KBM-7 (cell line): ENCODE measurements around the gene NR1H4.
"Not testable (repeated sequence)": the region's sequence is repeated elsewhere in the genome, so short reads cannot be mapped to it uniquely, and the experiment has no call there.

Experiments used
- DNase-seq: peaks from one replicate; pipeline ENCODE4 v3.0.0-alpha.2; 2015
- in situ Hi-C: fragments of 300-500 bp; cut with MboI; formaldehyde crosslinking; loops from 2 replicates; pipeline ENCODE4 v1.14.3; 2020; ENCODE audit warnings: low sequenced_read_pairs, low pct_unique_long_range_greater_than_20kb, mixed read lengths

Gene NR1H4

GRCh38 chr12:100473716-100474150, at the start of gene NR1H4:
TSS of gene NR1H4 (plus strand) at chr12:100473866. CDS start at chr12:100493324, 19,458 bp downstream.
- no peak for DNase-seq
- in situ Hi-C loops, result no loop called here

GRCh38 chr12:100426145-100426544, 47.5 kb upstream of the NR1H4 start:
- in situ Hi-C loops, result no loop called here
- no peak for DNase-seq

- no peak for DNase-seq
- in situ Hi-C loops, result no loop called here
These were observed 46.6 kb upstream of the NR1H4 start for GRCh38 chr12:100427078-100427477.

GRCh38 chr12:100430251-100430650, 43.4 kb upstream of the NR1H4 start:
- in situ Hi-C loops, DNase-seq: not testable (repeated sequence)

- DNase-seq, result no peak
- in situ Hi-C loops, result no loop called here
These were observed 40.0 kb upstream of the NR1H4 start for GRCh38 chr12:100433701-100434100.

- DNase-seq, result no peak
- in situ Hi-C loops, result no loop called here
These were observed 39.5 kb upstream of the NR1H4 start for GRCh38 chr12:100434177-100434576.

GRCh38 chr12:100435957-100436356, 37.7 kb upstream of the NR1H4 start:
- in situ Hi-C loops, result no loop called here
- DNase-seq, result no peak

- in situ Hi-C loops, result no loop called here
- DNase-seq, result no peak
These were observed 36.4 kb upstream of the NR1H4 start for GRCh38 chr12:100437038-100437841.

GRCh38 chr12:100439797-100440196, 33.9 kb upstream of the NR1H4 start:
- in situ Hi-C loops, result no loop called here
- DNase-seq, result no peak

- no peak for DNase-seq
These were observed 31.3 kb upstream of the NR1H4 start for GRCh38 chr12:100442403-100442802.

GRCh38 chr12:100443434-100443833, 30.2 kb upstream of the NR1H4 start:
- no peak for DNase-seq
- in situ Hi-C loops, result no loop called here

More at GRCh38 chr12:100442403-100442802, 31.3 kb upstream of the NR1H4 start:
- in situ Hi-C loops, result no loop called here

GRCh38 chr12:100445081-100445481, 28.6 kb upstream of the NR1H4 start:
- in situ Hi-C loops, result no loop called here
- DNase-seq, result no peak

- in situ Hi-C loops, result no loop called here
- no peak for DNase-seq
These were observed 26.3 kb upstream of the NR1H4 start for GRCh38 chr12:100447381-100447780.

- DNase-seq, result no peak
- in situ Hi-C loops, result no loop called here
These were observed 25.0 kb upstream of the NR1H4 start for GRCh38 chr12:100448656-100449055.

- no peak for DNase-seq
- in situ Hi-C loops, result no loop called here
These were observed 22.9 kb upstream of the NR1H4 start for GRCh38 chr12:100450735-100451134.

- DNase-seq, result no peak
- in situ Hi-C loops, result no loop called here
These were observed 19.7 kb upstream of the NR1H4 start for GRCh38 chr12:100453951-100454350.

- DNase-seq, result no peak
- in situ Hi-C loops, result no loop called here
These were observed 17.8 kb upstream of the NR1H4 start for GRCh38 chr12:100455896-100456295.

GRCh38 chr12:100458191-100458590, 15.5 kb upstream of the NR1H4 start:
- in situ Hi-C loops, result no loop called here
- no peak for DNase-seq

GRCh38 chr12:100460702-100461101, 13.0 kb upstream of the NR1H4 start:
- in situ Hi-C loops, result no loop called here

GRCh38 chr12:100461330-100461973, 12.2 kb upstream of the NR1H4 start:
- DNase-seq, result no peak
- in situ Hi-C loops, result no loop called here

More at GRCh38 chr12:100460702-100461101, 13.0 kb upstream of the NR1H4 start:
- DNase-seq, result no peak
